Large intestine (tissue), 3 donors: ENCODE results near the gene CSTB. TPM values are rescaled to one million over a fixed set of nuclear protein-coding genes. Genes with fewer than 3 reads are reported as not detected.

ENCODE experiments used
- DNase-seq, 2 donors: peaks; one replicate each; pipeline versions ENCODE4 v3.0.0 to v3.0.0-alpha.2; 2013
- H3K27ac ChIP-seq: one replicate; pipeline ENCODE4 v1.5.1; 2013; ENCODE audit warnings: low read length
- H3K27me3 ChIP-seq: 2 replicates; pipeline ENCODE4 v1.6.1; 2013; ENCODE audit warnings: low read length; ENCODE audit not compliant: control insufficient read depth, insufficient read depth
- H3K36me3 ChIP-seq: 2 replicates; pipeline ENCODE4 v1.6.1; 2013; ENCODE audit warnings: low read length; ENCODE audit not compliant: control insufficient read depth, insufficient read depth
- H3K4me1 ChIP-seq: one replicate; pipeline ENCODE4 v1.6.1; 2013; ENCODE audit warnings: low read length; ENCODE audit not compliant: control insufficient read depth, insufficient read depth
- H3K4me3 ChIP-seq: one replicate; pipeline ENCODE4 v1.5.1; 2013; ENCODE audit warnings: low read length
- H3K9me3 ChIP-seq: one replicate; pipeline ENCODE4 v1.6.1; 2013; ENCODE audit warnings: mild to moderate bottlenecking, low read depth, low read length, moderate library complexity; ENCODE audit not compliant: control insufficient read depth
- WGBS: methylation state at CpG from one replicate; pipeline ENCODE4 v1.1.5; 2013; ENCODE audit warnings: low lambda C conversion rate; ENCODE audit not compliant: insufficient coverage; 5-methylcytosine and 5-hydroxymethylcytosine counted together
- polyA plus RNA-seq: library from polyadenylated mRNA; unstranded; fragments of 120-200 nt; gene quantifications from one replicate; pipeline ENCODE4 v1.2.1, GENCODE V29; 2013

Gene CSTB
- polyA plus RNA-seq, 1 donor, result 36.5 TPM

DNA sequence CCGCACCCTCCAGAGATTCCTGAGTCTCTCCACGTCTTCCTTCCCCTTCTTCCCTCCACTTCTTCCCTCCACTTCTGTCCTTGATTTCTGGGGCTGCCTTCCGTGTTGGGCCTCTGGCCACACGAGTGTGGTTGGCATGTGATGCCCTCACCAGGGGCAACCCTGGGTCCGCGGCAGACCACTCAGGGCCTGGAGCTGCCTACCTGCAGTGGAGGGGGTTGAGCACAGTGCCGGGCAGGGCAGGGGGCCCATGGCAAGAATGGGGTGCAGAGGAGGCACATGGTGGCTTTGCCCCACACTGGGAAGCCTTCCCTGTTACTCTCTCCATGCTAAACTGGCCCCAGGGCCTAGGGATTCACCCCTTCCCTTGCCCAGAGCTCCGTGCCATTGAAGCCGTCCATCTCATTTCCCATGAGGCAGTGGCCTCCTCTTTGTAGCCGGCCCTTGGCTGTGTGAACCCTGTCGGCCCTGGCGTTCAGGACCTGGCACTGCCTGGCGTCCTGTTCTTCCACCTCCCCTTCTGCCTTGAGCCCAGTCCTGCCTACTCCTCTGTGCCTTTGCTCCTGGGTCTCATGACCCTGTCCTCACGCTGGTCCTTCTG is 26.7 kb upstream of the CSTB start:
- H3K9me3 ChIP-seq, result no peaks in the 10 kb centered on the region
- 80% methylated on average over 2 of the region's 14 CpGs for WGBS
- no peaks in the 10 kb centered on the region for H3K4me1 ChIP-seq
- peaks cover 69% of the 10 kb centered on the region for H3K36me3 ChIP-seq
- no peak for DNase-seq
- H3K4me3 ChIP-seq, result no peak overlapping the region
- no peaks in the 10 kb centered on the region for H3K27me3 ChIP-seq
- H3K27ac ChIP-seq, result no peak overlapping the region

GRCh38 chr21:43801006-43801783 is 25.1 kb upstream of the CSTB start:
- no peak overlapping the region for H3K27ac ChIP-seq
- no peak overlapping the region for H3K4me3 ChIP-seq
- no peaks in the 10 kb centered on the region for H3K27me3 ChIP-seq
- no CpG with 5 or more reads among the region's 42 CpGs for WGBS
- H3K36me3 ChIP-seq, result peaks cover 84% of the 10 kb centered on the region
- no peak for DNase-seq
- H3K9me3 ChIP-seq, result no peaks in the 10 kb centered on the region
- H3K4me1 ChIP-seq, result no peaks in the 10 kb centered on the region

DNA sequence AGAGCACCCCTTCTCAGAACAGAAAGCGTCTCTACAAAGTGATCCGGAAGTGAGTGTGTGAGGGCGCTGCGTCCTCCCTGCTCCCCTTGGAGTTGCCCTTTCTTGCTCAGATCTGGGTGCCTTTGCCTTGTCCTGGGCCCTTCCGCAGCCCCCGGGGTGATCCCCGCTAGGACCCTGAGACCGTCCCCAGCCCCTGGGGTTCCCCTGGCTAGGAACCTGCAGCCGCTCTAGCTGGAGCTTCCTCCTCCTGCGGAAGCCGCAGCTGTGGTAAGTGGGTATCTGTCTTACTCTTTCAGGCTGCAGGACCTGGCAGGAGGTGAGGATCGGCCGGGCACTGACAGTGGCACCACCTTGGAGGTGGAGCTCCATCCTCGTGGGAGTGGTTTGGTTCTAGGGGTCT is 24.5 kb upstream of the CSTB start:
- no peaks in the 10 kb centered on the region for H3K9me3 ChIP-seq
- H3K27me3 ChIP-seq, result no peaks in the 10 kb centered on the region
- no peak for DNase-seq
- peaks cover 87% of the 10 kb centered on the region for H3K36me3 ChIP-seq
- H3K4me3 ChIP-seq, result no peak overlapping the region
- WGBS, result no CpG with 5 or more reads among the region's 14 CpGs
- H3K27ac ChIP-seq, result no peak overlapping the region
- no peaks in the 10 kb centered on the region for H3K4me1 ChIP-seq

DNA sequence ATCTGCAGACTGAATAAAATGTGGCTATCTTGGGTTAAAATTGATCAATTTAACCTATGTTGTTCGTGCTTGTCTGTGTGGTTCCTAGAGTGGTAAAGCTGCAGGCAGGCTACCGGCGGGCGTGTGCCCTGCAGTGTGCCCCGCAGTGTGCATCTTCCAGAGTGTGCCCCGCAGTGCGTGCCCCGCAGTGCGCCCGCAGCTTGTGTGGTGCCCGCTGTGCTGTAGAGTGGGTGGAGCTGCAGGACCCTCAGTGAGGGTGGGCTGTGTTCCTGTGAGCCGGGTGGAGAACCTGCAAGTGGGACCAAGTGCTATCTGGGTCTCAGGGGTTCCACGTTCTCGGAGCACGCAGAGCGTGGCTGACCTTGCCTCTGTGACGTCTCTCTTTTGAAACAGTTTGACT is 24.0 kb upstream of the CSTB start:
- Histone ChIP-seq H3K27ac (no peak overlapping the region), H3K36me3 (peaks cover 91% of the 10 kb centered on the region), H3K4me3 (no peak overlapping the region), H3K4me1 (no peaks in the 10 kb centered on the region), H3K9me3 (no peaks in the 10 kb centered on the region), H3K27me3 (no peaks in the 10 kb centered on the region)
- DNase-seq, result no peak
- WGBS, result no CpG with 5 or more reads among the region's 17 CpGs

DNA sequence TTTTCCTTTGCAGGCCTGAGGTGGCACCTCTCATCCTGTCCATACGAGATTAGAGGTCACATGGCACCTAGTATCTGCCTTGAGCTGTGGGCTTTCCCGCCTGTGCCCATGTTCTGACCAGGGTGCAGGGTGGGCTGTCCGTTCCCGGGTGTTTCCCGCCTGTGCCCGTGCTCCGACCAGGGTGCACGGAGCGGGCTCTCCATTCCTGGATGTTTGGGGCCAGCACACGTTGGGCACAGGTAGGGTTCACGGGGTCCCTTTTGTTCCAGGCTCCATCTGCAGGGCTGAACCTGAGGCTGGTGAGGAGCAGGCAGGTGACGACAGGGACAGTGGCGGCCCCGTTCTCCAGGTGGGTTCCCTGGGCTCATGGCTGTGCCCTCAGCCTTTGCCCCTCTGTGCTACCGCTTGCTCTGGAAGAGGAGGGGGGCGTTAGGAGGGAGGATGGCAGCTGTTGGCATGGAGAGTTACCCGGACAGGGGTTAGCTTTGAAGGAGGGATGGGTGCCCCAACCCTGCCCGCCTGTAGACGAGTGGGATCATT is 23.3 kb upstream of the CSTB start:
- DNase-seq, result no peak
- H3K9me3 ChIP-seq, result no peaks in the 10 kb centered on the region
- no peaks in the 10 kb centered on the region for H3K4me1 ChIP-seq
- H3K27me3 ChIP-seq, result no peaks in the 10 kb centered on the region
- no peak overlapping the region for H3K4me3 ChIP-seq
- no peak overlapping the region for H3K27ac ChIP-seq
- peaks cover 98% of the 10 kb centered on the region for H3K36me3 ChIP-seq
- no CpG with 5 or more reads among the region's 19 CpGs for WGBS

GRCh38 chr21:43797925-43798715 is 22.0 kb upstream of the CSTB start:
- DNase-seq, result no peak
- H3K4me1 ChIP-seq, result no peaks in the 10 kb centered on the region
- WGBS, result 91% methylated on average over 4 of the region's 30 CpGs
- no peak overlapping the region for H3K4me3 ChIP-seq
- peaks cover 98% of the 10 kb centered on the region for H3K36me3 ChIP-seq
- no peak overlapping the region for H3K27ac ChIP-seq
- no peaks in the 10 kb centered on the region for H3K27me3 ChIP-seq
- H3K9me3 ChIP-seq, result no peaks in the 10 kb centered on the region

GRCh38 chr21:43797415-43797814 is 21.3 kb upstream of the CSTB start:
- no peak overlapping the region for H3K4me3 ChIP-seq
- WGBS, result 100% methylated on average over 2 of the region's 19 CpGs
- H3K9me3 ChIP-seq, result no peaks in the 10 kb centered on the region

DNA sequence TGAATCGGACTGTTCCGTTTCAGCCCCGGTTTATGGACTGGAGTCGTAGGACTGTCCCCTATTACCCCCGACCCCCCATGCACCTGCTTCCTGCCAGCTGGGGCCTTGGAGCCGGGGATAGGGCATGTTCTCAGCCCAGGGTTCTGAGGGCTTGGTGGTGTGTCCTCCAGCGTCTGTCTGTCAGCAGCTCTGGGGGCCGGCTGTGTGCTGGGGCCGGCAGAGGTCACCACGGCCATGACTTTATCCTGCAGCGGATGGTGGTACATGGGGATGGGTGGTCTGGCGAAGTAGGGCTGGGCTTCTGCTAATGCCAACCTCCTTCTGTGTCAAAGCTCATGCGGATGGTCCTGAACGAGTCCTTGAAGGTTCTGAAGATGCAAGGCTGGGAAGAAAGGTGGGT is 18.7 kb upstream of the CSTB start:
- H3K9me3 ChIP-seq, result no peaks in the 10 kb centered on the region
- no peaks in the 10 kb centered on the region for H3K27me3 ChIP-seq
- WGBS, result no CpG with 5 or more reads among the region's 14 CpGs
- DNase-seq, result no peak
- peaks cover 14% of the 10 kb centered on the region for H3K4me1 ChIP-seq
- peaks cover 83% of the 10 kb centered on the region for H3K36me3 ChIP-seq
- no peak overlapping the region for H3K4me3 ChIP-seq
- H3K27ac ChIP-seq, result no peak overlapping the region

More at GRCh38 chr21:43797415-43797814, 21.3 kb upstream of the CSTB start:
- Histone ChIP-seq H3K27ac (no peak overlapping the region), H3K4me1 (no peaks in the 10 kb centered on the region), H3K27me3 (no peaks in the 10 kb centered on the region), H3K36me3 (peaks cover 98% of the 10 kb centered on the region)
- DNase-seq, result no peak

DNA sequence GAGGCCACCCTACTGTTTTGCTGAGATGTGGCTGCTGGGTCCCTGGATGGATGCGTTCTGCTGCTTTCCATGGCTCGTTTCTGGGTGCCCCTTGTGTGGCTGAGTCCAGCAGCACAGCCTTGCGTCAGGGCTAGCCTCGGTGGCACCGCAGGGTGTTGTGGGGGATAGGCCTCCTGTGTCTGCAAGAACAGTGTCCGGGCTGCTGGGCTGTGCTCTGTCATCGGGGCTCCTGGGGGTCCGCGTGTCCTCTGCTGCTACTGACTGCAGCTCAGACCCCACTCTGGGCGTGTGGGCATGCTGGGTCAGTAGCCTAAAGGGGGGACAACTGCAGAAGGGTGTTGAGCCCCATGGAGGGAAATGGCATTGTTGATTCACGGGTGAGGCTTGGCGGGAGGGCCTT is 18.2 kb upstream of the CSTB start:
- Histone ChIP-seq H3K27me3 (no peaks in the 10 kb centered on the region), H3K4me3 (no peak overlapping the region), H3K36me3 (peaks cover 77% of the 10 kb centered on the region), H3K4me1 (peaks cover 14% of the 10 kb centered on the region), H3K9me3 (no peaks in the 10 kb centered on the region), H3K27ac (no peak overlapping the region)
- no peak for DNase-seq
- WGBS, result no CpG with 5 or more reads among the region's 12 CpGs

- H3K27ac ChIP-seq, result no peak overlapping the region
- no peaks in the 10 kb centered on the region for H3K27me3 ChIP-seq
- peaks cover 14% of the 10 kb centered on the region for H3K4me1 ChIP-seq
- peaks cover 68% of the 10 kb centered on the region for H3K36me3 ChIP-seq
- H3K9me3 ChIP-seq, result no peaks in the 10 kb centered on the region
- no CpG with 5 or more reads among the region's 16 CpGs for WGBS
- H3K4me3 ChIP-seq, result no peak overlapping the region
- DNase-seq, result no peak
Observed at GRCh38 chr21:43793243-43793642, 17.1 kb upstream of the CSTB start.
